Immature natural killer cell (primary cell): ENCODE results near the gene DUSP16. TPM values are rescaled to one million over a fixed set of nuclear protein-coding genes. Genes with fewer than 3 reads are reported as not detected.
"Not testable (repeated sequence)": the region's sequence is repeated elsewhere in the genome, so short reads cannot be mapped to it uniquely, and the experiment has no call there.

Source experiments
- DNase-seq, 3 donors: peaks; one replicate each; pipeline ENCODE4 v3.0.0; 2022; ENCODE audit warnings: mixed read lengths in 1 of 3
- H3K27ac Mint-ChIP-seq, 6 donors: one replicate each; pipeline ENCODE4 v1.8.0; 2020; ENCODE audit warnings: mixed read lengths in 6 of 6, mild to moderate bottlenecking in 5 of 6, inconsistent platforms in 4 of 6, moderate library complexity in 3 of 6
- H3K27me3 Mint-ChIP-seq, 3 donors: one replicate each; pipeline ENCODE4 v1.8.0; 2020 to 2021; ENCODE audit warnings: low read depth in 3 of 3, mild to moderate bottlenecking in 3 of 3, mixed read lengths in 3 of 3, moderate library complexity in 3 of 3, inconsistent platforms in 1 of 3
- H3K36me3 Mint-ChIP-seq, 3 donors: one replicate each; pipeline ENCODE4 v1.8.0; 2020; ENCODE audit warnings: mixed read lengths in 3 of 3, inconsistent platforms in 2 of 3, mild to moderate bottlenecking in 2 of 3
- H3K4me1 Mint-ChIP-seq, 2 donors: one replicate each; pipeline ENCODE4 v1.8.0; 2020; ENCODE audit warnings: inconsistent platforms in 2 of 2, mild to moderate bottlenecking in 2 of 2, mixed read lengths in 2 of 2, moderate library complexity in 1 of 2
- H3K4me3 Mint-ChIP-seq, 5 donors: one replicate each; pipeline ENCODE4 v1.8.0; 2020; ENCODE audit warnings: mild to moderate bottlenecking in 5 of 5, mixed read lengths in 5 of 5, inconsistent platforms in 3 of 5, moderate library complexity in 3 of 5
- H3K9me3 Mint-ChIP-seq, 6 donors: one replicate each; pipeline ENCODE4 v1.8.0; 2020; ENCODE audit warnings: mild to moderate bottlenecking in 6 of 6, mixed read lengths in 6 of 6, inconsistent platforms in 4 of 6, moderate library complexity in 3 of 6
- polyA plus RNA-seq, 3 donors: library from polyadenylated mRNA; unstranded; fragments of 300-500 nt; fragmentation: Illumina TruSeq; gene quantifications; one replicate each; pipeline ENCODE4 v1.2.3, GENCODE V29; 2021

The DUSP16 gene
- polyA plus RNA-seq, 3 donors from 2014 or later, result 0.57 to 0.78 TPM; not detected in 1

GRCh38 chr12:12531194-12531593 is 31.5 kb downstream of the DUSP16 start:
- no peak overlapping the region for H3K27ac Mint-ChIP-seq
- H3K4me1 Mint-ChIP-seq, result no peaks in the 10 kb centered on the region
- no peak for DNase-seq
- H3K9me3 Mint-ChIP-seq, result no peaks in the 10 kb centered on the region
- no peak overlapping the region for H3K4me3 Mint-ChIP-seq
- H3K27me3 Mint-ChIP-seq, result no peaks in the 10 kb centered on the region
- H3K36me3 Mint-ChIP-seq, result no peaks in the 10 kb centered on the region

GRCh38 chr12:12529783-12530421 is 32.8 kb downstream of the DUSP16 start:
- H3K9me3 Mint-ChIP-seq, result no peaks in the 10 kb centered on the region
- no peak overlapping the region for H3K4me3 Mint-ChIP-seq
- DNase-seq, result no peak
- H3K27me3 Mint-ChIP-seq, result no peaks in the 10 kb centered on the region
- H3K27ac Mint-ChIP-seq, result no peak overlapping the region
- no peaks in the 10 kb centered on the region for H3K36me3 Mint-ChIP-seq
- no peaks in the 10 kb centered on the region for H3K4me1 Mint-ChIP-seq

- no peak overlapping the region for H3K4me3 Mint-ChIP-seq
- H3K9me3 Mint-ChIP-seq, result no peaks in the 10 kb centered on the region
- no peak for DNase-seq
- no peaks in the 10 kb centered on the region for H3K4me1 Mint-ChIP-seq
- peak overlapping the region in 2 of 6 donors; percentile 7 to 46 for H3K27ac Mint-ChIP-seq
- H3K36me3 Mint-ChIP-seq, result no peaks in the 10 kb centered on the region
- peaks cover 0 to 2% (median 0%) of the 10 kb centered on the region in 3 donors for H3K27me3 Mint-ChIP-seq
Measured at GRCh38 chr12:12528361-12529270, 34.0 kb downstream of the DUSP16 start.

GRCh38 chr12:12527820-12528296 is 34.8 kb downstream of the DUSP16 start:
- Mint-ChIP-seq H3K36me3 (no peaks in the 10 kb centered on the region), H3K4me3 (no peak overlapping the region), H3K4me1 (no peaks in the 10 kb centered on the region), H3K9me3 (no peaks in the 10 kb centered on the region), H3K27ac (peak overlapping the region in 1 of 6 donors; percentile 46), H3K27me3 (peaks cover 0 to 3% (median 0%) of the 10 kb centered on the region in 3 donors)
- DNase-seq, result no peak

- Mint-ChIP-seq H3K4me3 (no peak overlapping the region), H3K4me1 (no peaks in the 10 kb centered on the region), H3K36me3 (peaks cover 0 to 7% (median 0%) of the 10 kb centered on the region in 3 donors), H3K27me3 (peaks cover 0 to 4% (median 0%) of the 10 kb centered on the region in 3 donors), H3K9me3 (no peaks in the 10 kb centered on the region), H3K27ac (no peak overlapping the region)
- DNase-seq, result no peak
Measured at GRCh38 chr12:12524128-12524527, 38.5 kb downstream of the DUSP16 start.

GRCh38 chr12:12523229-12523628 is 39.4 kb downstream of the DUSP16 start:
- Mint-ChIP-seq H3K4me1 (no peaks in the 10 kb centered on the region), H3K9me3 (no peaks in the 10 kb centered on the region), H3K4me3 (no peak overlapping the region), H3K27me3 (peaks cover 0 to 4% (median 0%) of the 10 kb centered on the region in 3 donors), H3K27ac (no peak overlapping the region), H3K36me3 (peaks cover 0 to 7% (median 6%) of the 10 kb centered on the region in 3 donors)
- DNase-seq, result no peak

- not testable (repeated sequence) for H3K27me3 Mint-ChIP-seq, H3K4me3 Mint-ChIP-seq, H3K36me3 Mint-ChIP-seq, H3K4me1 Mint-ChIP-seq, DNase-seq, H3K27ac Mint-ChIP-seq, H3K9me3 Mint-ChIP-seq
Measured at GRCh38 chr12:12522657-12523056, 40.0 kb downstream of the DUSP16 start.

- no peak overlapping the region for H3K27ac Mint-ChIP-seq
- H3K4me3 Mint-ChIP-seq, result no peak overlapping the region
- DNase-seq, result no peak
- H3K4me1 Mint-ChIP-seq, result no peaks in the 10 kb centered on the region
- H3K9me3 Mint-ChIP-seq, result no peaks in the 10 kb centered on the region
- H3K36me3 Mint-ChIP-seq, result peaks cover 4 to 13% (median 12%) of the 10 kb centered on the region in 3 donors
- peaks cover 0 to 4% (median 0%) of the 10 kb centered on the region in 3 donors for H3K27me3 Mint-ChIP-seq
Measured at GRCh38 chr12:12521888-12522287, 40.8 kb downstream of the DUSP16 start.

- no peak overlapping the region for H3K27ac Mint-ChIP-seq
Measured at GRCh38 chr12:12521044-12521485, 41.6 kb downstream of the DUSP16 start.

GRCh38 chr12:12520273-12520672 is 42.4 kb downstream of the DUSP16 start:
- Mint-ChIP-seq H3K9me3 (no peaks in the 10 kb centered on the region), H3K27me3 (peaks cover 0 to 4% (median 0%) of the 10 kb centered on the region in 3 donors), H3K27ac (no peak overlapping the region), H3K36me3 (peaks cover 4 to 16% (median 13%) of the 10 kb centered on the region in 3 donors), H3K4me3 (no peak overlapping the region), H3K4me1 (no peaks in the 10 kb centered on the region)
- no peak for DNase-seq

More at GRCh38 chr12:12521044-12521485, 41.6 kb downstream of the DUSP16 start:
- H3K36me3 Mint-ChIP-seq, result peaks cover 4 to 16% (median 13%) of the 10 kb centered on the region in 3 donors
- H3K27me3 Mint-ChIP-seq, result peaks cover 0 to 4% (median 0%) of the 10 kb centered on the region in 3 donors
- DNase-seq, result no peak
- no peaks in the 10 kb centered on the region for H3K4me1 Mint-ChIP-seq
- H3K4me3 Mint-ChIP-seq, result no peak overlapping the region
- no peaks in the 10 kb centered on the region for H3K9me3 Mint-ChIP-seq

GRCh38 chr12:12519354-12519998 is 43.2 kb downstream of the DUSP16 start:
- Mint-ChIP-seq H3K4me3 (no peak overlapping the region), H3K4me1 (no peaks in the 10 kb centered on the region), H3K27ac (no peak overlapping the region), H3K36me3 (peaks cover 4 to 16% (median 13%) of the 10 kb centered on the region in 3 donors), H3K9me3 (no peaks in the 10 kb centered on the region), H3K27me3 (peaks cover 0 to 4% (median 0%) of the 10 kb centered on the region in 3 donors)
- no peak for DNase-seq

- no peak for DNase-seq
- H3K4me1 Mint-ChIP-seq, result no peaks in the 10 kb centered on the region
- peaks cover 0 to 4% (median 0%) of the 10 kb centered on the region in 3 donors for H3K27me3 Mint-ChIP-seq
- H3K4me3 Mint-ChIP-seq, result no peak overlapping the region
- H3K9me3 Mint-ChIP-seq, result no peaks in the 10 kb centered on the region
- H3K36me3 Mint-ChIP-seq, result peaks cover 4 to 16% (median 13%) of the 10 kb centered on the region in 3 donors
- H3K27ac Mint-ChIP-seq, result no peak overlapping the region
Measured at GRCh38 chr12:12518919-12519318, 43.7 kb downstream of the DUSP16 start.

- no peak overlapping the region for H3K27ac Mint-ChIP-seq
- H3K4me3 Mint-ChIP-seq, result no peak overlapping the region
- H3K4me1 Mint-ChIP-seq, result no peaks in the 10 kb centered on the region
- peaks cover 0 to 1% (median 0%) of the 10 kb centered on the region in 3 donors for H3K27me3 Mint-ChIP-seq
- DNase-seq, result no peak
- H3K9me3 Mint-ChIP-seq, result no peaks in the 10 kb centered on the region
- peaks cover 4 to 16% (median 13%) of the 10 kb centered on the region in 3 donors for H3K36me3 Mint-ChIP-seq
Measured at GRCh38 chr12:12518464-12518845, 44.2 kb downstream of the DUSP16 start.
